ENCODE measurements around the gene ZNF652. TPM values are rescaled to one million over a fixed set of nuclear protein-coding genes. Genes with fewer than 3 reads are reported as not detected.
"Not testable (repeated sequence)": the region's sequence is repeated elsewhere in the genome, so short reads cannot be mapped to it uniquely, and the experiment has no call there.

The ZNF652 gene
- total RNA-seq, 2 donors from 2014 or later = 24.6 to 25.4 TPM

GRCh38 chr17:49266233-49266632 lies 95.8 kb downstream of the ZNF652 start:
- Histone ChIP-seq H3K4me3 (no peak overlapping the region), H3K36me3 (no peaks in the 10 kb centered on the region), H3K4me1 (peaks cover 0 to 3% of the 10 kb centered on the region in 2 donors), H3K27ac (no peak overlapping the region), H3K9me3 (no peaks in the 10 kb centered on the region), H3K27me3 (no peaks in the 10 kb centered on the region)
- no peak for TF ChIP-seq CTCF (IDR thresholded peaks at IDR 0.05)
- DNase-seq (ENCODE audit: low spot score) = no peak

GRCh38 chr17:49261540-49261939 lies 100.5 kb downstream of the ZNF652 start:
- not testable (repeated sequence) for H3K27ac ChIP-seq

GRCh38 chr17:49260817-49261291 lies 101.2 kb downstream of the ZNF652 start:
- Histone ChIP-seq H3K9me3 (no peaks in the 10 kb centered on the region), H3K36me3 (no peaks in the 10 kb centered on the region), H3K27ac (peak overlapping the region; percentile 74 to 86), H3K27me3 (no peaks in the 10 kb centered on the region), H3K4me1 (peaks cover 0 to 11% of the 10 kb centered on the region in 2 donors), H3K4me3 (peak overlapping the region; percentile 44 to 61)
- TF ChIP-seq CTCF (IDR thresholded peaks at IDR 0.05) = no peak
- DNase-seq (ENCODE audit: low spot score) = peak; percentile 82

More at GRCh38 chr17:49261540-49261939, 100.5 kb downstream of the ZNF652 start:
- not testable (repeated sequence) for H3K4me3 ChIP-seq; H3K27me3 ChIP-seq; H3K9me3 ChIP-seq; DNase-seq (ENCODE audit: low spot score); H3K36me3 ChIP-seq
- peaks cover 0 to 11% of the 10 kb centered on the region in 2 donors for H3K4me1 ChIP-seq

GRCh38 chr17:49260011-49260816 lies 101.8 kb downstream of the ZNF652 start:
- Histone ChIP-seq H3K4me1 (peaks cover 0 to 11% of the 10 kb centered on the region in 2 donors), H3K9me3 (no peaks in the 10 kb centered on the region), H3K36me3 (no peaks in the 10 kb centered on the region), H3K27me3 (no peaks in the 10 kb centered on the region), H3K4me3 (peak overlapping the region; percentile 44 to 61), H3K27ac (peak overlapping the region; percentile 74 to 86)
- TF ChIP-seq CTCF (IDR thresholded peaks at IDR 0.05) = no peak
- DNase-seq (ENCODE audit: low spot score) = peak; percentile 82

- Histone ChIP-seq H3K27me3 (no peaks in the 10 kb centered on the region), H3K4me3 (peak overlapping the region; percentile 44 to 61), H3K36me3 (no peaks in the 10 kb centered on the region), H3K4me1 (peaks cover 0 to 11% of the 10 kb centered on the region in 2 donors), H3K27ac (peak overlapping the region; percentile 74 to 86), H3K9me3 (no peaks in the 10 kb centered on the region)
- no peak for TF ChIP-seq CTCF (IDR thresholded peaks at IDR 0.05)
- DNase-seq (ENCODE audit: low spot score) = no peak
Observed at GRCh38 chr17:49259663-49260010, 102.4 kb downstream of the ZNF652 start.

GRCh38 chr17:49258394-49258793 lies 103.7 kb downstream of the ZNF652 start:
- TF ChIP-seq CTCF (IDR thresholded peaks at IDR 0.05) = no peak
- no peaks in the 10 kb centered on the region for H3K9me3 ChIP-seq

More at GRCh38 chr17:49258394-49258793, 103.7 kb downstream of the ZNF652 start:
- Histone ChIP-seq H3K36me3 (no peaks in the 10 kb centered on the region), H3K4me1 (peaks cover 0 to 11% of the 10 kb centered on the region in 2 donors), H3K27me3 (no peaks in the 10 kb centered on the region), H3K27ac (no peak overlapping the region), H3K4me3 (no peak overlapping the region)
- DNase-seq (ENCODE audit: low spot score) = no peak

Measured in right atrium auricular region (tissue), 2 donors.